ENCODE data around the gene CXorf51B. TPM values are rescaled to one million over a fixed set of nuclear protein-coding genes. Genes with fewer than 3 reads are reported as not detected.
"Not testable (repeated sequence)": the region's sequence is repeated elsewhere in the genome, so short reads cannot be mapped to it uniquely, and the experiment has no call there.

CXorf51B gene
- not detected for total RNA-seq (2013)
- not detected for polyA plus RNA-seq
- polyA minus RNA-seq: not detected in 2 replicates
- total RNA-seq: 0 reads per million in 11 experiments

DNA sequence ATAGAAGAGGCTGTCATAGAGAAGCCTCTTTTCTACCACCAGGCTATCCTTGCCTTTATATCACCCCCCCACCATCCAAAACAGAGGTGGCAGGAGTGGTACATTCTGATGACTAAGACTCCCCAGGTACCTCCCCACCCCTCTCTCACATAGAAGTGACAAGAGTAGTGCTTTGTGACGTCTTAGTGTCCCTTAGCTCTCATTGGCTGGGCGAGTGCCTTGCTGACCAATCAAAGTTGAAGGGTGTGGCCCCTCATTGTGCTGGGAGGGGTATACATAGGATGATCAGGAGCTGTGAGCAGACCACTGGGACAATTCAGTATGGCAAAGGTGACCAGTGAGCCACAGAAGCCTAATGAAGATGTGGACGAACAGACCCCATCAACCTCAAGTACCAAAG, at the start of gene CXorf51B:
Gene CXorf51B (plus strand): TSS at position 301 of the 400 bp plus-strand sequence. CDS start 21 bp downstream, at position 322.
- H3K9me3 Mint-ChIP-seq; H3K4me1 Mint-ChIP-seq; intact Hi-C loops (cut with micrococcal nuclease); DNase-seq; H3K4me2 ChIP-seq (replicated peaks; ENCODE audit: extremely low read depth, low read length, poor library complexity, severe bottlenecking); H3K27me3 Mint-ChIP-seq (ENCODE audit: low read depth in 3 of 3); H3K9ac ChIP-seq (ENCODE audit: insufficient read depth, low read length, poor library complexity, severe bottlenecking); H3K27me3 ChIP-seq (ENCODE audit: control insufficient read depth in 2 of 2, insufficient read depth in 2 of 2, low read length in 2 of 2); H3K4me3 ChIP-seq (replicated peaks in 1 of 3; ENCODE audit: low read depth in 2 of 3, low read length in 3 of 3); H3K36me3 Mint-ChIP-seq; H3K79me2 ChIP-seq (ENCODE audit: insufficient read depth, low read length); H3K9me3 ChIP-seq (replicated peaks in 1 of 2; ENCODE audit: control insufficient read depth in 1 of 2, insufficient read depth in 1 of 2, low read length in 2 of 2); H3K36me3 ChIP-seq (replicated peaks in 1 of 2; ENCODE audit: control insufficient read depth in 1 of 2, insufficient read depth in 2 of 2, low read length in 2 of 2); H3K27ac Mint-ChIP-seq; H3K27ac ChIP-seq (ENCODE audit: low read depth in 1 of 2, low read length in 2 of 2); H3K4me3 Mint-ChIP-seq; H2AFZ ChIP-seq (ENCODE audit: insufficient read depth, low read depth, low read length, poor library complexity, severe bottlenecking); H3K4me1 ChIP-seq (ENCODE audit: control insufficient read depth in 1 of 2, insufficient read depth in 2 of 2, low read length in 2 of 2); H4K20me1 ChIP-seq (ENCODE audit: insufficient read depth, low read length): not testable (repeated sequence)
- WGBS (ENCODE audit: insufficient coverage): no CpG with 5 or more reads among the region's 3 CpGs

DNA sequence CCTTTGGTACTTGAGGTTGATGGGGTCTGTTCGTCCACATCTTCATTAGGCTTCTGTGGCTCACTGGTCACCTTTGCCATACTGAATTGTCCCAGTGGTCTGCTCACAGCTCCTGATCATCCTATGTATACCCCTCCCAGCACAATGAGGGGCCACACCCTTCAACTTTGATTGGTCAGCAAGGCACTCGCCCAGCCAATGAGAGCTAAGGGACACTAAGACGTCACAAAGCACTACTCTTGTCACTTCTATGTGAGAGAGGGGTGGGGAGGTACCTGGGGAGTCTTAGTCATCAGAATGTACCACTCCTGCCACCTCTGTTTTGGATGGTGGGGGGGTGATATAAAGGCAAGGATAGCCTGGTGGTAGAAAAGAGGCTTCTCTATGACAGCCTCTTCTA, 5.1 kb downstream of the CXorf51B start, which contains the start of gene CXorf51A:
Gene CXorf51A (minus strand): TSS at position 101 of the 400 bp plus-strand sequence. CDS start 21 bp downstream, at position 80.
- H3K4me1 Mint-ChIP-seq; H3K27me3 Mint-ChIP-seq (ENCODE audit: low read depth in 3 of 3); H3K9ac ChIP-seq (ENCODE audit: insufficient read depth, low read length, poor library complexity, severe bottlenecking); H4K20me1 ChIP-seq (ENCODE audit: insufficient read depth, low read length); H3K36me3 ChIP-seq (replicated peaks in 1 of 2; ENCODE audit: control insufficient read depth in 1 of 2, insufficient read depth in 2 of 2, low read length in 2 of 2); H3K4me2 ChIP-seq (replicated peaks; ENCODE audit: extremely low read depth, low read length, poor library complexity, severe bottlenecking); H3K79me2 ChIP-seq (ENCODE audit: insufficient read depth, low read length); H3K27ac ChIP-seq (ENCODE audit: low read depth in 1 of 2, low read length in 2 of 2); intact Hi-C loops (cut with micrococcal nuclease); DNase-seq; H3K4me3 Mint-ChIP-seq; H3K27me3 ChIP-seq (ENCODE audit: control insufficient read depth in 2 of 2, insufficient read depth in 2 of 2, low read length in 2 of 2); H3K27ac Mint-ChIP-seq; H3K36me3 Mint-ChIP-seq; H3K4me1 ChIP-seq (ENCODE audit: control insufficient read depth in 1 of 2, insufficient read depth in 2 of 2, low read length in 2 of 2); H3K9me3 Mint-ChIP-seq; H2AFZ ChIP-seq (ENCODE audit: insufficient read depth, low read depth, low read length, poor library complexity, severe bottlenecking); H3K4me3 ChIP-seq (replicated peaks in 1 of 3; ENCODE audit: low read depth in 2 of 3, low read length in 3 of 3); H3K9me3 ChIP-seq (replicated peaks in 1 of 2; ENCODE audit: control insufficient read depth in 1 of 2, insufficient read depth in 1 of 2, low read length in 2 of 2): not testable (repeated sequence)
- no CpG with 5 or more reads among the region's 3 CpGs for WGBS (ENCODE audit: insufficient coverage)

DNA sequence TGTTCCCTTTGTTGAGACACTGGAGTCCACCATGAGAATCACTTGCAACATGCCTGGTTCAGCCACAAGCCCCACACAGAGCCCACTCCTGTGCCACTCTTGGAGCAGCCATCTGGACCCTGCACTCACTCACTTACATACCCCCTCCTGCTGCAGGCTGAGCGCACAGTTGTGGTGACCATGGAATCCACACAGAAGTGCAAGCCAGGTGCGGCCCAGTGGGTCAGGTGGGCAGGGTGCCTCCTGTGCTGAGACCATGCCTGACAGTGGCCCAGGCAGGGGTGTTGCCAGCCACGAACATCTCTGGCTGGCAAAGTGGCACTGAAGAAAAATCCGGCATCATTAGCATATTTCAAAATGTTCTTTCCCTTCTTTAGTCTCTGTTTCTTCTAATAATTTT, 22.4 kb downstream of the CXorf51B start:
- Histone ChIP-seq H4K20me1 (ENCODE audit: insufficient read depth, low read length) (no peaks in the 10 kb centered on the region), H3K4me1 (ENCODE audit: control insufficient read depth in 1 of 2, insufficient read depth in 2 of 2, low read length in 2 of 2) (no peaks in the 10 kb centered on the region), H2AFZ (ENCODE audit: insufficient read depth, low read depth, low read length, poor library complexity, severe bottlenecking) (no peak overlapping the region), H3K36me3 (replicated peaks in 1 of 2; ENCODE audit: control insufficient read depth in 1 of 2, insufficient read depth in 2 of 2, low read length in 2 of 2) (no peaks in the 10 kb centered on the region), H3K4me2 (replicated peaks; ENCODE audit: extremely low read depth, low read length, poor library complexity, severe bottlenecking) (no peak overlapping the region), H3K4me3 (replicated peaks in 1 of 3; ENCODE audit: low read depth in 2 of 3, low read length in 3 of 3) (no peak overlapping the region), H3K9me3 (replicated peaks in 1 of 2; ENCODE audit: control insufficient read depth in 1 of 2, insufficient read depth in 1 of 2, low read length in 2 of 2) (peaks cover 0 to 5% of the 10 kb centered on the region in 2 donors), H3K79me2 (ENCODE audit: insufficient read depth, low read length) (no peaks in the 10 kb centered on the region), H3K9ac (ENCODE audit: insufficient read depth, low read length, poor library complexity, severe bottlenecking) (no peak overlapping the region), H3K27ac (ENCODE audit: low read depth in 1 of 2, low read length in 2 of 2) (no peak overlapping the region), H3K27me3 (ENCODE audit: control insufficient read depth in 2 of 2, insufficient read depth in 2 of 2, low read length in 2 of 2) (no peaks in the 10 kb centered on the region)
- TF ChIP-seq, protein P1, sequence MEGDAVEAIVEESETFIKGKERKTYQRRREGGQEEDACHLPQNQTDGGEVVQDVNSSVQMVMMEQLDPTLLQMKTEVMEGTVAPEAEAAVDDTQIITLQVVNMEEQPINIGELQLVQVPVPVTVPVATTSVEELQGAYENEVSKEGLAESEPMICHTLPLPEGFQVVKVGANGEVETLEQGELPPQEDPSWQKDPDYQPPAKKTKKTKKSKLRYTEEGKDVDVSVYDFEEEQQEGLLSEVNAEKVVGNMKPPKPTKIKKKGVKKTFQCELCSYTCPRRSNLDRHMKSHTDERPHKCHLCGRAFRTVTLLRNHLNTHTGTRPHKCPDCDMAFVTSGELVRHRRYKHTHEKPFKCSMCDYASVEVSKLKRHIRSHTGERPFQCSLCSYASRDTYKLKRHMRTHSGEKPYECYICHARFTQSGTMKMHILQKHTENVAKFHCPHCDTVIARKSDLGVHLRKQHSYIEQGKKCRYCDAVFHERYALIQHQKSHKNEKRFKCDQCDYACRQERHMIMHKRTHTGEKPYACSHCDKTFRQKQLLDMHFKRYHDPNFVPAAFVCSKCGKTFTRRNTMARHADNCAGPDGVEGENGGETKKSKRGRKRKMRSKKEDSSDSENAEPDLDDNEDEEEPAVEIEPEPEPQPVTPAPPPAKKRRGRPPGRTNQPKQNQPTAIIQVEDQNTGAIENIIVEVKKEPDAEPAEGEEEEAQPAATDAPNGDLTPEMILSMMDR (IDR thresholded peaks at IDR 0.05): no peak
- no peak overlapping the region for H3K27ac Mint-ChIP-seq
- H3K4me3 Mint-ChIP-seq: no peak overlapping the region
- intact Hi-C loops (cut with micrococcal nuclease): no loop called here
- H3K27me3 Mint-ChIP-seq (ENCODE audit: low read depth in 3 of 3): no peaks in the 10 kb centered on the region
- 83% methylated on average over 1 of the region's 4 CpGs for WGBS (ENCODE audit: insufficient coverage)
- H3K4me1 Mint-ChIP-seq: no peaks in the 10 kb centered on the region
- DNase-seq: no peak
- H3K9me3 Mint-ChIP-seq: peaks cover 0 to 10% (median 3%) of the 10 kb centered on the region in 7 donors
- no peaks in the 10 kb centered on the region for H3K36me3 Mint-ChIP-seq
